ENCODE results near the gene KRTCAP3.

KRTCAP3 gene

GRCh38 chr2:27441226-27441926, 805 bp upstream of the KRTCAP3 start:
- no peak for DNase-seq

- no peak for DNase-seq
Observed at GRCh38 chr2:27442920-27443282, 720 bp downstream of the KRTCAP3 start.

- DNase-seq, result no peak
Observed at GRCh38 chr2:27445155-27445554, 3.0 kb downstream of the KRTCAP3 start.

GRCh38 chr2:27445615-27446014, 3.4 kb downstream of the KRTCAP3 start:
- DNase-seq, result no peak

- DNase-seq, result no peak
Observed at GRCh38 chr2:27446057-27446456, 3.9 kb downstream of the KRTCAP3 start.

- no peak for DNase-seq
Observed at GRCh38 chr2:27448381-27448780, 6.2 kb downstream of the KRTCAP3 start.

GRCh38 chr2:27451095-27451494, 8.9 kb downstream of the KRTCAP3 start:
- no peak for DNase-seq

GRCh38 chr2:27453968-27454367, 11.8 kb downstream of the KRTCAP3 start:
- no peak for DNase-seq

- peak; percentile 6 for DNase-seq
Observed at GRCh38 chr2:27461118-27461517, 18.9 kb downstream of the KRTCAP3 start.

GRCh38 chr2:27464443-27464842, 22.3 kb downstream of the KRTCAP3 start:
- DNase-seq, result no peak

GRCh38 chr2:27471961-27472360, 29.8 kb downstream of the KRTCAP3 start:
- DNase-seq, result no peak

- no peak for DNase-seq
Observed at GRCh38 chr2:27485496-27485895, 43.3 kb downstream of the KRTCAP3 start.

GRCh38 chr2:27489118-27489497, 46.9 kb downstream of the KRTCAP3 start:
- DNase-seq, result no peak

- DNase-seq, result peak; percentile 99
Observed at GRCh38 chr2:27489498-27490397, 47.6 kb downstream of the KRTCAP3 start, which contains the start of gene IFT172. IFT172 (minus strand) TSS chr2:27489743; CDS start chr2:27489653, 90 bp downstream.

GRCh38 chr2:27492557-27492956, 50.4 kb downstream of the KRTCAP3 start:
- no peak for DNase-seq

- DNase-seq, result no peak
Observed at GRCh38 chr2:27493948-27494283, 51.7 kb downstream of the KRTCAP3 start.

Measured in NCI-H1105 treated with DMSO at 0.1 percent for 48 hours (cell line).